SK-N-MC (cell line): ENCODE results near the gene ZWILCH.

Experiments used
- EZH2 ChIP-seq: fragments of 200-600 bp; sonication (generic); IDR thresholded peaks from one replicate; pipeline ENCODE4 v1.6.1; 2017; ENCODE audit warnings: antibody characterized with exemption
- FOXP2 ChIP-seq: optimal IDR thresholded peaks from 2 replicates; pipeline ENCODE3; 2011; ENCODE audit warnings: mild to moderate bottlenecking, moderate library complexity; ENCODE audit not compliant: insufficient read depth; ENCODE audit errors: extremely low read length, control extremely low read depth
- POLR2AphosphoS5 ChIP-seq: IDR thresholded peaks from 2 replicates; pipeline ENCODE4 v1.6.1; 2012; ENCODE audit warnings: mild to moderate bottlenecking, low read depth, low read length, borderline replicate concordance

DNA sequence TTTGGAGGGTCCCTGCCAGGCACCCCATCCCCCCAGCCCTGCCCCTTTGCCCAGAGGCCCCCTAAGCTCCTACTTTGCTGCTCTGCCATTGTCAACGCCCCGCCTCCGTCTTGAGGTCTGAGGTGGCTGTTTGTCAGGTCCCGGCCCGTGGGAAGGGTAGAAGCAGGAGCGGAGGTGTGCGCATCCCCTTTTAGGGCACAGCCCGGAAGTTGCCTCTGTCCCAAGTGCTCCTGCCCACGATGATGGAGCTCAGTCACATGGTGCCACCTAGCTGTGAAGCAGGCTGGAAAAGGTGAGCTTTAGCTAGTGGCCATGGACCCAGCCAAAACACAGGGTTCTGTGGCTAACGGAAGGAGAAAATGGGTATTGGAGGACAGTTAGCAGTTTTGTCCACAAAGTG is 89.2 kb downstream of the ZWILCH start:
- TF ChIP-seq POLR2AphosphoS5 (no peak), EZH2 (no peak), FOXP2 (no peak)
